GM19324 (cell line): ENCODE results near the gene BEST1.

Experiments
- ATAC-seq: cut with Tn5 transposase; IDR thresholded peaks from one replicate; pipeline ENCODE4 v1.9.1; 2021; ENCODE audit warnings: mild to moderate bottlenecking, moderate library complexity; ENCODE audit not compliant: unreplicated experiment, low FRiP score

The BEST1 gene

DNA sequence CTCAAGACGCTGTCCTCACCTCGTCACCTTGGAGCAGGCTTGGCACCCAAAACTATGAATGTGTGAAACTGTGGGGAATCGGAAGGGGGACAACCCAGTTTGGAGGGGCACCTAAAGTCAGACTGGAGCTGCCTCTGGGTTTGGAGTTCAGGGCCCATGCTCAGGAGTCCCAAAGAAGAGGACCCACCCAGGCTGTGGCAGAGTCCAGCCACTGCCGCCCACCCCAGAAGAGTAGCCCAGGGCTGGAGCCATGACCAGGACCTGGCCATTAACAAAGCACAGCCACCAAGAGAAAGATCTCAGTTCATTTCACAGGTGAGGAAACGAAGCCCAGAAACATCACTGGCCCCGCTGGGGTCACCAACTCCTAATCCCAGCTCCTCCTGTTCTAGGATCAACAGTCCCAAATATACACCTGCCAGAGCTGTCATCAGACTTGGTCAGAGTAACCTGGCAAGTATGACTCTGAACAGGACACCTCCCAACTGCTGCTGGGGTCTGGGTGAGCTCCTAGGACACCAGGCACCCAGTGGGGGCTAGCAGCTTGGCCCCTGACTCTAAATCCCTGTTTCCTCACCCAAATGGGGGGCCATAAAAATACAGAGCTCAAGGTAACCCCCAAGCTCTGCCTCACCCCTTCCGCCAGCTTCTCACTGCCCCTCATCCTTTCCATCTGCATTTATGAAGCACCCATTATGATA lies 35.5 kb upstream of the BEST1 start:
- ATAC-seq, result no peak

- ATAC-seq, result no peak
Observed at GRCh38 chr11:61916737-61917333, 33.3 kb upstream of the BEST1 start.

GRCh38 chr11:61917334-61918109 lies 32.6 kb upstream of the BEST1 start, which contains the start of gene RAB3IL1:
TSS of gene RAB3IL1 (minus strand) at chr11:61917566. CDS start at chr11:61917367, 199 bp downstream.
- no peak for ATAC-seq

- ATAC-seq, result no peak
Observed at GRCh38 chr11:61918251-61918937, 31.8 kb upstream of the BEST1 start.

DNA sequence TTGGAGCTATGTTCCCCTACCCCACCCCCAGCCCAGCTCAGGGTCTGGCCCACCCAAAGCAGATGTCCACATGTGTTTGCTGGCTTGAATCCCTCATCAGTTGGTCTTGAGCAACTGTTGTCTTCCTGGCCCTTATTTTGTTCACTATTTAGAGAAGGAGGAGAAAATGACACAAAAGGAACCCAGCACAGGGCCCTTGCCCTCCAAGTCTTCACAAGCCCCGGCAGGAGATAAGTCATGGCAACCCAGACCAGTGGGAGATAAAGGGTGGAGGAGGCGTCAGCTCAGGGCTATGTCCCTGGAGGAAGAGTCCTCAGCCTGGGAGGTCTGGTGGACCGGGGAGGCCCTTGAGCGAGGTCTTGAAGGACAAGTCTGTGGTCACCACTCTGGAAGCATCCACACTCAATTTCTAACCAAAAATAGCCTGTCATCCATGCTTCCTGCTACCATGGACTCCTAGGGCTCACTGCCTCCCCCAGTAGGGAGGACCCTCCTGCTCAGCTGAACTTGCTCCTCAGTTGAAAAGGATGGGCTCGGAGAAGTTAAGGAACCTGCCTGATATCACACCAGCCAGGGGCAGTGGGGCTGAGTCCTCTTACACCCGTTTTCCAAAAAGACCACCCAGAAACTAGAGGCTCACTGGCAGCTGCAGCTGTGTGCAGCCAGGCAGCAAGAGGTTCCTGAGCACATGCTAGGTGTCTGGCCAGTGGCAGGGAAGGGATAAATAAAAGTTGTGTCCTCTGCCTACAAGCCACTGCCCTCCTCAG lies 31.0 kb upstream of the BEST1 start:
- ATAC-seq, result no peak

DNA sequence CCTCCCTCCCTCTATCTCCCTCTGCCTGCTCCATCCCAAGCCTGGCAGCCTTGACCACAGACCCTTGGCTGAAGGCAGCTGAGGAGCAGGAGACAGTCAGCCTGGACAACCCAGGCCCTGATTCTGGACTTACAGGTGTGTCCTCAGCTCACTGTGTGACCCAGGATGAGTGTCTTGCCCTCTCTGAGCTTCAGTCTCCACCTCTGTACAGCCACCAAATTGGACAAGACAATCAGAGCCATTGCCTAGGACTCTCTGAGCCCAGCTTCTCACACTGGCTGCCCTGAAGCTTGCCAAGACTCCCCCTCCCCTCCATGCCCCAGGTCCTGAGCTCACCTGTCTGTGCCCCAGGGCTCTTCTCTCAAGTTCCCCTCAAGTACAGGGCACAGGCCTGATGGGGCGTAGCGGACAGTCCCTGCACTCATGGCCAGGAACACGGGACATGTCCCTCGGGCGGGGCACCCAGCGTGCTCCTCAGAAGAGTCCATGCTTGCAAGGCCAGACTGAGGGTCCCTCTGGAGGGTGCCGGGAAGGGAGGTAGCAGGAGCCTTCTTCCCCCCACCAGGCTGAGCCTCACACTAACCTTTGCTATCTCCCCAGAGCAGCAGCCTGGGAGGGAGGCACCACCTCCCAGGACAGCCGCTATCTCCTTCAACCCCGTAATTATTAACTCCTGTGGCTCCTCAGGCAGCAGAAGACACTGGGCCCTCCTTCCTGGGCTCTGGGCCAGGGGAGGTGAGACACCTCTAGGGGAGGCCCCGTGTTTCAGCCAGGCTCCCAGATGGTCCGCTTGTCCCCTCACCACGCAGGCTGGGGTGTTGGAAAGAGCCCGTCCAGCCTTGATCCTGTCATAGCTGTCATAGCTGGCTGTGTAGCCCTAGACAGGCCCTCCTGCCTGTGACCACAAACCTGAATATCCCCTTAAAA lies 30.2 kb upstream of the BEST1 start:
- ATAC-seq, result no peak

- no peak for ATAC-seq
Observed at GRCh38 chr11:61921446-61921845, 28.7 kb upstream of the BEST1 start.

GRCh38 chr11:61922539-61922938 lies 27.6 kb upstream of the BEST1 start:
- ATAC-seq, result no peak

GRCh38 chr11:61923166-61924063 lies 26.7 kb upstream of the BEST1 start:
- ATAC-seq, result no peak

DNA sequence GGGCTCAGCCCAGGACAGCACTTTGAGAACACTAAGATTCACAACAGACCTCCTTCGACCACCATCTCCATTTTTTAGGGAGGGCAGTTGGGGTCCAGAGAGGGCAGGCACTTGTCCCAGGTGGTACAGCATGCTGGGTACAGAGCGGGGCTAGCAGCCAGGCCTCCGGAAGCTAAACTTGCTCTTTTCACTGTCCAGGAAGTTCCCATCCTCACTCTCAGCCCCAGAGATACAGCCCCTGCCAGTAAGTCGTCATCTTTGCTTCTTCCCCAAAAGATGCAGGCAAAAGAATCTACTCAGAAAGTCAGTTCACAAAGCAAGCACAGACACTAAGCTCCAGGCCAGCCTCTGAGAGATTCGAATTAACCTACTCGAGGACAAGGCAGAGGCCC lies 26.1 kb upstream of the BEST1 start:
- no peak for ATAC-seq

- no peak for ATAC-seq
Observed at GRCh38 chr11:61925736-61926135, 24.4 kb upstream of the BEST1 start.

DNA sequence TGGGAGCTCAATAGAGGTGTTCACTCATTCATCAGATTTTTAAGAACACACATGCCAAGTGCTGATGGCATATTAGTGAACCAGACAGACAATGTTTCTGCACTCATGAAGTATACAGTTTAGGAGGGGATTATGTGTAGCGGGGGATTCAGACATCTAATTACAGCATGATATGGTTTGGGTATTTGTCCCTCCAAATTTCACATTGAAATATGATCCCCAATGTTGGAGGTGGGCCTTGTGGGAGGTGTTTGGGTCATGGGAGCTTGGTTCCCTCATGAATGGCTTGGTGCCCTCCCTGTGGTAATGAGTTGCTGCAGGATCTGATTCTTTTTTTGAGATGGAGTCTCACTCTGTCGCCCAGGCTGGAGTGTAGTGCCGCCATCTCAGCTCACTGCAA lies 23.9 kb upstream of the BEST1 start:
- no peak for ATAC-seq

DNA sequence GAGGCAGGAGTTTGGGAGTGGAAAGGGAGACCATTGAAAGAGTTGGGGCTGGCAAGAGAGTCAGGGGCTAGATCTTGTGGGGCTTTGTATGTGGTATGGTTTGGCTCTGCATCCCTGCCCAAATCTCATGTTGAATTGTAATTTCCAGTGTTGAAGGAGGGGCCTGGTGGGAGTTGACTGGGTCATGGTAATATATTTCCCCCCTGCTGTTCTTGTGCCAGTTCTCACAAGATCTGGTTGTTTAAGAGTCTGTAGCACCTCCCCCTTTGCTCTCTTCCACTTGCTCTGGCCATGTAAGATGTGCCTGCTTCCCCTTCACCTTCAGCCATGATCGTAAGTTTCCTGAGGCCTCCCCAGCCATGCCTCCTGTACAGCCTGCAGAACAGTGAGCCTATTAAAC lies 22.6 kb upstream of the BEST1 start:
- no peak for ATAC-seq

GRCh38 chr11:61928606-61929005 lies 21.5 kb upstream of the BEST1 start:
- ATAC-seq, result no peak

- ATAC-seq, result no peak
Observed at GRCh38 chr11:61930933-61931332, 19.2 kb upstream of the BEST1 start.

DNA sequence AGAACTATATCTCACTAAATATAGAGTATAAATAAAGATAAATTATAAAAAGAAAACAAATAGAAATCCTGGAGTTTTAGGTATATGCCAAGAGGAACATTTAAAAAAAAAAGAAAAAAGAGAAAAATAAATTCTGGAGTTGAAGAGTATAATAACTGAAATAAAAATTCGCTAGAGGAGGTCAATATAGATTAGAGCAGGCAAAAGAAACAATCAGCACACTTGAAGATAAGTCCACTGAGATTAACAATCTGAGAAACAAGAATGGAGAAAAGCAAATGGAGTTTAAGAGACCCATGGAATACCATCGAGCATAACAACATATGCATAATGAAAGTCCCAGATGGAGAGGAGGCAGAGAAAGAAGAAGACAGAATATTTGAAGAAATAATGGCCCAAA lies 14.3 kb upstream of the BEST1 start:
- no peak for ATAC-seq

DNA sequence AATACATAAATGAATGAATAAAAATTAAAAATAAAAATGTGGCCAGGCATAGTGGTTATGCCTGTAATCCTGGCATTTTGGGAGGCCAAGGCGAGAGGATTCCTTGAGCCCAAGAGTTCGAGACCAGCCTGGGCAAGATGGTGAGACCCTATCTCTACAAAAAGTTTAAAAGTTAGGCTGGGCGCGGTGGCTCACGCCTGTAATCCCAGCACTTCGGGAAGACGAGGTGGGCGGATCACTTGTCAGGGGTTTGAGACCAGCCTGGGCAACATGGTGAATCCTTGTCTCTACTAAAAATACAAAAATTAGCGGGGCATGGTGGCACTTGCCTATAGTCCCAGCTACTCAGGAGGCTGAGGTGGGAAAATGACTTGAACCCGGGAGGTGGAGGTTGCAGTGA lies 9.7 kb upstream of the BEST1 start:
- no peak for ATAC-seq

DNA sequence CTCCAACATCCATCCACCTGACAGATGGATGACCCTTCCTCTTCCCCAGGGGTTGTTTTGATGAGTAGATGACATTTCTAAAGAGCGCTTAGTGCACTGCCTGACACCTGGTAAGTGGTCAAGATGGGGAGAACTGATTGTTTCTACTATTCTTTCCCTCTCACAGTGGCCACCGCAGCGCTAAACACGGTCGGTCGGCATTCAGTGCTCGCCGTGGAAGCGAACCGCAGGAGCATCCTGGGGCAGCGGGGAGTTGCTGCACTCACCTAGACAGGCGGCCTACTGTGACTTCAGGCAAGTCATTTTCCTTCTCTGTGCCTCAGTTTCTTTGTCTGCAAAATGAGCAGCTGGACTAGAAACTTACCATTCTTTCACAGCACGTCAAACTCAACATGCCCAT lies 5.0 kb upstream of the BEST1 start:
- no peak for ATAC-seq
